GM12873 (cell line): ENCODE measurements around the gene RPS6KL1.

Experiments used
- CTCF ChIP-seq: IDR thresholded peaks from 2 replicates; pipeline ENCODE4 v1.5.1; 2012; ENCODE audit warnings: low read depth, mild to moderate bottlenecking, moderate library complexity, low read length, control low read depth; ENCODE audit not compliant: insufficient read depth; ENCODE audit errors: missing control alignments

RPS6KL1 gene

GRCh38 chr14:74898694-74899093 is 24.4 kb downstream of the RPS6KL1 start:
- TF ChIP-seq CTCF: no peak

DNA sequence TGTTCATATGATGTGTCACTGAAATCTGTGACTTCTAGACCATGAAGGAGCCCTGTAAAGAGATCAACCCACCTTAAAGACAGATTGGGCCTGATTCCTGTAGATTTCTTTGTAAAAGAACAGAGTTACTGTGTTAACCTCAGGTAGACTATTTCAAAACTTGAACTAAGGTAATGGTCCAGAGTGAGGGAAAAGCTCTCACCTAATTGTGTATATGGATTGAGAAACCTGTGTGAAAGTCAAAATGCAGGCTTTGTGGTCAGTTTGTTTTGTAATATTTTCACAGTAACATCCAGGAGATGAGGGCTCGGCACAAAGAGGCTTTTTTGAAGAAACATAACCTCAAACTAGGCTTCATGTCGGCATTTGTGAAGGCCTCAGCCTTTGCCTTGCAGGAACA is 25.0 kb downstream of the RPS6KL1 start:
- TF ChIP-seq CTCF: no peak

- no peak for TF ChIP-seq CTCF
Measured at GRCh38 chr14:74897642-74898041, 25.4 kb downstream of the RPS6KL1 start.

DNA sequence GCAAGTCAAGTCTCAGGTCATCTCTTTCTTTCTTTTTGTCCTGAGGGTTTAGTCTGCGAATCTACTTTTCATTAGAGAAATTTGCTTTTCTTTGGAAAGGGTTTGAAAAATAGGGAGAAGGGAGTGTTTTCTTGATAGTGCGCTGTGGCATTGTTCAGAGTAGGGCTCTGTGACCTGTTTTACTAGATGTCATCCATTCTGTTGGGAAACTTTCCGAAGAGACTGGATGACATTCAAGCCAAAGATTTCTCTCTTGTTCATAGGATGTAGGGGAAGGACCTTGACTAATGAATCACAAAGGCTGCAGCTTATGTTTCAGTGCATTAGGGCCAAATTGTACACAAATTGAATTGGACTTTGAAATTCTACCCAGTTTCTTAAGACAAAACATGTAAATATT is 26.7 kb downstream of the RPS6KL1 start:
- no peak for TF ChIP-seq CTCF

DNA sequence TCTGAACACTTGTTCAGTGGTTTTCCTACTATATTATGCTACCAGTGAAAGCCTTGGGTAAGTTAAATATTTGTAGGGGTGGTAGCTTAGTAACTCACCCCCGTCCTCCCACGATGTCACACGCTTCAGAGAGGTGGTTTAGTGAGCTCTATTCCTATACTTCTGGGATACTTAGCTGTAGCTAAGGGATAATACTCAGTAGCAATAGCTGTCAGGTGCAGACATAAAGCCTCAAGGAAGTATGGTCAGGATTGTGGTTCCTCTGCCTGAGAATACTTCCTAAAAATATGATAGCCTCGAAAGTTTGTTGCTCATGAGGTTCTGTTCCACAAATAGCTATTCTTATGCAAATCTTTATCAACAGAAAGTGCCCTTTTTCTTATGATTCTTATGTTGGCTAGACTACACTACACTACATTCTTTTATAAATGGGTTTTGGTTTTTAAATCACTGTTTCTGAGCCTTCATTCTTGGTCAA is 29.4 kb downstream of the RPS6KL1 start:
- TF ChIP-seq CTCF: no peak

GRCh38 chr14:74892745-74893144 is 30.3 kb downstream of the RPS6KL1 start:
- no peak for TF ChIP-seq CTCF

DNA sequence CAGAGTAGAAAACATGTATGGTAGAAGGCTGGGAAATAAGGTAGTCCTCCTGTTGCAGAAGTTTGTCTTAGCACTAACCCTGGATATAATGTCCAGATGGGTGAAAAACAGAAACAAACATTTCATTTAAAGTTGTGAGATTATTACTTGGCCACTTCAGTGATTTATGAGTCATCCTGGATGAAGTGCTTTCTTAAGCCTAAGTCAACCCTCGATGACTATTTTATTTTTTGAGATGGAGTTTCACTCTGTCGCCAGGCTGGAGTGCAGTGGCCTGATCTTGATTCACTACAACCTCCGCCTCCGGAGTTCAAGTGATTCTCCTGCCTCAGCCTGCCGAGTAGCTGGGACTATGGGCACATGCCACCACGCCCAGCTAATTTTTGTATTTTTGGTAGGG is 31.2 kb downstream of the RPS6KL1 start:
- no peak for TF ChIP-seq CTCF

GRCh38 chr14:74890262-74890661 is 32.8 kb downstream of the RPS6KL1 start:
- no peak for TF ChIP-seq CTCF
